Left ventricle myocardium inferior (tissue), 1 donor: ENCODE measurements around the gene NDUFV3. TPM values are rescaled to one million over a fixed set of nuclear protein-coding genes. Genes with fewer than 3 reads are reported as not detected.
A peak's percentile ranks its signal among the peaks of the same experiment; 100 is the strongest.
"Not testable (repeated sequence)": the region's sequence is repeated elsewhere in the genome, so short reads cannot be mapped to it uniquely, and the experiment has no call there.

ENCODE experiments used
- DNase-seq: peaks from one replicate; pipeline ENCODE4 v3.0.0-alpha.2; 2020
- H3K27ac ChIP-seq: fragments of 200-600 bp; replicated peaks from 2 replicates; pipeline ENCODE4 v1.8.0; 2021
- H3K27me3 ChIP-seq: fragments of 200-600 bp; 2 replicates; pipeline ENCODE4 v1.8.0; 2021; ENCODE audit warnings: low read depth
- H3K36me3 ChIP-seq: fragments of 200-600 bp; 2 replicates; pipeline ENCODE4 v1.8.0; 2021
- H3K4me1 ChIP-seq: fragments of 200-600 bp; 2 replicates; pipeline ENCODE4 v1.8.0; 2021
- H3K4me3 ChIP-seq: fragments of 200-600 bp; 2 replicates; pipeline ENCODE4 v1.8.0; 2021; ENCODE audit warnings: mild to moderate bottlenecking, moderate library complexity
- H3K9me3 ChIP-seq: fragments of 200-600 bp; replicated peaks from 2 replicates; pipeline ENCODE4 v1.8.0; 2021
- intact Hi-C: fragments of 100-400 bp; cut with micrococcal nuclease; formaldehyde crosslinking; loops from one replicate; pipeline ENCODE4 v1.11.0; 2022
- total RNA-seq: library from RNA; stranded (reverse); fragmentation: NEBNext Ultra II Directional; extraction: Animal tissue kit (Norgen Biotek cat#: 25700); gene quantifications from one replicate; pipeline ENCODE4 v1.2.1, GENCODE V29; 2021
- TF ChIP-seq, protein P1 (sequence below): fragments of 200-600 bp; IDR thresholded peaks from 2 replicates; pipeline ENCODE4 v1.8.0; 2021; ENCODE audit warnings: antibody characterized with exemption, mild to moderate bottlenecking, borderline replicate concordance
- donor health status: DM: no; HTN: yes; CAD: no; lungs with severe emphysema.

Gene NDUFV3
- total RNA-seq, 1 donor from 2014 or later, result 52.0 TPM

DNA sequence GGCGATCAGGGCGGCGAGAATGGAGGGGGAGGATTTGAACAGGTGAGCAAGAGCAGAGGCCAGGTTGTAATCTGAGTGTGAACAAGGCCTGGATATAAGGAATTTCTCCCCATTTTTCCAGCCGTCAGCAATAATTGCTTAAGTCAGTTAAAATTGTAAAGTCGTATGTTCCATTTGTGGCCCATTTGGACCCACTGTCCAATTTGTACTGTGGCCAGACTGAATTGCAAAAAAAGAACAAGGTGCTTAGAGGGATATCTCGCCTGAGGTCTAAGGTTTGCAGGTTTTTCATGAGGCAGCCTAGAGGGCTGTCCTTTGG lies 31.3 kb downstream of the NDUFV3 start:
- Histone ChIP-seq H3K4me3 (no peak overlapping the region), H3K9me3 (no peaks in the 10 kb centered on the region), H3K27me3 (no peaks in the 10 kb centered on the region), H3K4me1 (peaks cover 10% of the 10 kb centered on the region), H3K27ac (no peak overlapping the region), H3K36me3 (no peaks in the 10 kb centered on the region)
- intact Hi-C loops, result no loop called here
- TF ChIP-seq, protein P1, sequence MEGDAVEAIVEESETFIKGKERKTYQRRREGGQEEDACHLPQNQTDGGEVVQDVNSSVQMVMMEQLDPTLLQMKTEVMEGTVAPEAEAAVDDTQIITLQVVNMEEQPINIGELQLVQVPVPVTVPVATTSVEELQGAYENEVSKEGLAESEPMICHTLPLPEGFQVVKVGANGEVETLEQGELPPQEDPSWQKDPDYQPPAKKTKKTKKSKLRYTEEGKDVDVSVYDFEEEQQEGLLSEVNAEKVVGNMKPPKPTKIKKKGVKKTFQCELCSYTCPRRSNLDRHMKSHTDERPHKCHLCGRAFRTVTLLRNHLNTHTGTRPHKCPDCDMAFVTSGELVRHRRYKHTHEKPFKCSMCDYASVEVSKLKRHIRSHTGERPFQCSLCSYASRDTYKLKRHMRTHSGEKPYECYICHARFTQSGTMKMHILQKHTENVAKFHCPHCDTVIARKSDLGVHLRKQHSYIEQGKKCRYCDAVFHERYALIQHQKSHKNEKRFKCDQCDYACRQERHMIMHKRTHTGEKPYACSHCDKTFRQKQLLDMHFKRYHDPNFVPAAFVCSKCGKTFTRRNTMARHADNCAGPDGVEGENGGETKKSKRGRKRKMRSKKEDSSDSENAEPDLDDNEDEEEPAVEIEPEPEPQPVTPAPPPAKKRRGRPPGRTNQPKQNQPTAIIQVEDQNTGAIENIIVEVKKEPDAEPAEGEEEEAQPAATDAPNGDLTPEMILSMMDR, result no peak
- DNase-seq, result no peak

DNA sequence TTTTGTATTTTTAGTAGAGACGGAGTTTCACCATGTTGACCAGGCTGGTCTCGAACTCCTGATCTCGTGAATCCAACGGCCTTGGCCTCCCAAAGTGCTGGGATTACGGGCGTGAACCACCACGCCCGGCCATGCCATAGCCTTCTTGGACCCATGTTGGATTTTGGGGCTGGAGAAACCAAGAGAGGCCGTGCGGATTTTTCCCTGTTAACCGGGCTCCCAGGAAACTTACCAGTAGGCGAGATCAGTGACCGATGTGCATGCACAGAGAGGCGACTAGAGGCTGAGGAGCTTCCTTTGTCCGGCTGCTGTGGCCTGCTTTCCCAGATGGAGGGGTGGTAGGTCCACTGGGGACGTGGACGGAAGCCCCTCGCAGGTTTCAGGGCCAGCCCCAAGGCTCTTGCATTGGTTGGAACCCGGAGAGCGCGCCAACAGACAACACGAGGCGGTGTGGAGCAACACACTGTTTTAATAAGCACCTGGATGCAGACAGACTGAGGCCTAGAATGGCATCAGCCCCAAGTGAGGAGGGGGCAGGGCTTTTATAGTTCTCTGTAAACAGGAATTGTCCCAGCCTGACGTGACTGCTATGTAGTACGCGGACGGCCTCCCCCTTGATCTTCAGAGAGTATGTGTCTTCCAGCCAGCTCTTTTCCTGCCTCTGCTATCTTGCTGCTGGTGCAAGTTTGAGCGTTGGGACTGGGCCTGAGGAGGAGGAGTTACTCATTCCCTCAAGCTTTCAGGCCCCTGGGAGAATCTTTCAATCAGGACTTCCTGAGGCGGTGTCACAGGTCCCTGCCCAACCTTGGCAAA lies 32.2 kb downstream of the NDUFV3 start, which contains the start of gene ERVH48-1:
TSS of gene ERVH48-1 (minus strand) at position 517 of the 813 bp plus-strand sequence. CDS start 6,624 bp downstream, outside the sequence.
- Histone ChIP-seq H3K36me3 (no peaks in the 10 kb centered on the region), H3K27ac (no peak within 1 kb of the TSS), H3K27me3 (no peaks in the 10 kb centered on the region), H3K4me3 (no peak within 1 kb of the TSS), H3K9me3 (no peaks in the 10 kb centered on the region), H3K4me1 (peaks cover 10% of the 10 kb centered on the region)
- TF ChIP-seq, protein P1, result no peak
- DNase-seq, result no peak
- intact Hi-C loops, result no loop called here

DNA sequence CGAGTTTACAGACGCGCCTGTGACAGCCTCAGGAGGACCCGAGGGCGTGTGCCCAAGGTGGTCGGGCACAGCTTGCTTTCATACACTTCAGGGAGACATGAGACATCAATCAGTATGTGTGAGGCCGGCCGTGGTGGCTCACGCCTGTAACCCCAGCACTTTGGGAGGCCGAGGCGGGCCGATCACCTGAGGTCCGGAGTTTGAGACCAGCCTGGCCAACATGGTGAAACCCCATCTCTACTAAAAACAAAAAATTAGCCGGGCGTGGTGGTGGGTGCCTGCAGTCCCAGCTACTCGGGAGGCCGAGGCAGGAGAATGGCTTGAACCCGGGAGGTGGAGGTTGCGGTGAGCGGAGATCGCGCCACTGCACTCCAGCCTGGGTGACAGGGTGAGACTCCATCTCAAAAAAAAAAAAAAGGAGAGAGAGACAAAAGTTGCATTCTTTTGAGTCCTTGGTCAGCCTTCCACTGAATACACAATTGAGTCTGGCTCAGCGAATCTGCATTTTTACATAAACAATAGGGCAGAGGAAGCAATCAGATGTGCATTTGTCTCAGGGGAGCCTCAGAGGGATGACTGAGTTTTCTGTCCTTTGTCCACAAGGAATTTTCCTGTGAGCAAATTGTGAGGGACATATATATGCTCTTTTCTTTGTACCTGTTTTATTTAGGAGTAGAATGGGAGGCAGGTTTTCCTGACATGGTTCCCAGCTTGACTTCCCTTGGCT lies 34.5 kb downstream of the NDUFV3 start:
- H3K4me1 ChIP-seq, DNase-seq, H3K27ac ChIP-seq, H3K4me3 ChIP-seq, intact Hi-C loops, H3K9me3 ChIP-seq, H3K27me3 ChIP-seq, H3K36me3 ChIP-seq: not testable (repeated sequence)

DNA sequence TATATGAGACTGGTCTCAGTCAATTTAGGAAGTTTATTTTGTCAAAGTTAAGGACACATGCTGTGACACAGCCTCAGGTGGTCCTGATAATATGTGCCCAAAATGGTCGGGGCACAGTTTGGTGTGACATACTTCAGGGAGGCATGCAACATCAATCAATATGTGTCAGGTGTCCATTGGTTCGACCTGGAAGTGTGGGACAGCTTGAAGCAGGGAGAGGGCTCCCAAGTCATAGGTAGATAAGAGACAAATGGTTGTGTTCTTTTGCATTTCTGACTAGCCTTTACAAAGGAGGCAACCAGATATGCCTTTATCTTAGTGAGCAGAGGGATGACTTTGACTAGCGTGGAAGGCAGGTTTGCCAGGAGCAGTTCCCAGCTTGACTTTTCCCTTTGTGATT lies 36.9 kb downstream of the NDUFV3 start:
- intact Hi-C loops, result no loop called here
- no peaks in the 10 kb centered on the region for H3K4me1 ChIP-seq
- no peaks in the 10 kb centered on the region for H3K9me3 ChIP-seq
- DNase-seq, result no peak
- TF ChIP-seq, protein P1, result no peak
- no peaks in the 10 kb centered on the region for H3K36me3 ChIP-seq
- H3K4me3 ChIP-seq, result no peak overlapping the region
- H3K27me3 ChIP-seq, result no peaks in the 10 kb centered on the region
- H3K27ac ChIP-seq, result no peak overlapping the region

DNA sequence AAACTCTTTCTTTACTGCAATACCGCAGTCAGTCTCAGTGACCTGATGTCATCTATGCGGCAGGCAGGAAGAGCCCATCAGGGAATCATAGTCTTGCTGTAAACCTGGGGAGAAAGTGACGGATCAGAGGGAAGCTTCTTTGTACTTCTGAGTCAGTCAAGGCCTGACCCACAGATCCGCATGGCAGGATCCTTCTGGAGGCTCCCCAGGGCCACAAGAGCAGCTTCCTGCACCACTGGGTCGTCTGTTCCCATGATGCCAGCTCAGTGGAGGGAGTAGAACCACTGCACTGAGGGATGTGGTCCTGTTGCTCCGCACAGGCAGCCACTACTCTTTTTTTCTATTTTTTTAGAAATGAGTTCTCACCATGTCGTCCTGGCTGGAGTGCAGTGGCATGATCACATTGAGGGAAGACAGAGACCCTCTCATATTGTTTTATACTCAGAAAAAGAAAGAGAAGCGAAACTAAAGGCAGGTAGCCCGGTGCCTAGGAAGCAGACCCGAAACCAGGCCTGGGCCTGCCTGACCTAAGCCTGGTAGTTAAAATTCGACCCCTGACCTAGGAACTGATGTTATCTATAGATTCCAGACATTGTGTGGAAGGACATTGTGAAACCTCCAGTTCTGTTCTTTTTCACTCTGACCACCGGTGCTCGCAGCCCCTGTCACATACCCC lies 38.6 kb downstream of the NDUFV3 start:
- TF ChIP-seq, protein P1, result no peak
- Histone ChIP-seq H3K27me3 (no peaks in the 10 kb centered on the region), H3K4me3 (no peak overlapping the region), H3K36me3 (peaks cover 3% of the 10 kb centered on the region), H3K27ac (no peak overlapping the region), H3K4me1 (no peaks in the 10 kb centered on the region), H3K9me3 (no peaks in the 10 kb centered on the region)
- no peak for DNase-seq
- intact Hi-C loops, result no loop called here

DNA sequence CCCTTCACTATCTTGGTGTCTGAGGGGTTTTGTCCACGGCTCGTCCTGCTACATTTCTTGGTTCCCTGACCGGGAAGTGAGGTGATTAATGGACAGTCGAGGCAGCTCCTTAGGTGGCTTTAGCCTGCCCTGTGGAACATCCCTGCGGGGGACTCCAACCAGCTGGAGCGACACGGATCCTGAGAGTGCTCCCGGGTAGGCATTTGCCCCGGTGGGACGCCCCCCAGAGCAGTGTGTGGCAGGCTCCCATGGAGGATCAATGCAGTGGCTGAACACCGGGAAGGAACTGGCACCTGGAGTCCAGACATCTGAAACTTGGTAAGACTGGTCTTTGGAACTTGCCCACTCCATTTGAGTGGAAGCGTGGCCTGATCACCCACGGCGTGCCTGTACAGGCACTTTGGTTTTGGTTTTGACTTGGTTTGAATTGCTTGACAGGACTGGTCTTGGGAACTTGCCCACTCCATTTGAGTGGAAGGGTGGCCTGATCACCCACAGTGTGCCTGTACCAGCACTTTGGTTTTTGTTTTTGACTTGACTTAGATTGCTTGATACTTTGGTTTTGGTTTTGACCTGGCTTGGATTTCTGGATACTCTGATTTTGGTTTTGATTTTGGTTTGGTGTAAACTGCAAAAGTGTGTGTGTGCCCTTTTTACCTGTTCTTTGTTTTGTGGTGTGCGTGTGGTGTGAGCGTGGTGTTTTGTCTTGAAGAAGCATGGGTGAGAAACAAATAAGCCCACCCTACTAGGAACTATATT lies 39.4 kb downstream of the NDUFV3 start:
- H3K9me3 ChIP-seq, intact Hi-C loops, H3K36me3 ChIP-seq, H3K4me3 ChIP-seq, H3K27me3 ChIP-seq, H3K4me1 ChIP-seq, H3K27ac ChIP-seq, DNase-seq: not testable (repeated sequence)

DNA sequence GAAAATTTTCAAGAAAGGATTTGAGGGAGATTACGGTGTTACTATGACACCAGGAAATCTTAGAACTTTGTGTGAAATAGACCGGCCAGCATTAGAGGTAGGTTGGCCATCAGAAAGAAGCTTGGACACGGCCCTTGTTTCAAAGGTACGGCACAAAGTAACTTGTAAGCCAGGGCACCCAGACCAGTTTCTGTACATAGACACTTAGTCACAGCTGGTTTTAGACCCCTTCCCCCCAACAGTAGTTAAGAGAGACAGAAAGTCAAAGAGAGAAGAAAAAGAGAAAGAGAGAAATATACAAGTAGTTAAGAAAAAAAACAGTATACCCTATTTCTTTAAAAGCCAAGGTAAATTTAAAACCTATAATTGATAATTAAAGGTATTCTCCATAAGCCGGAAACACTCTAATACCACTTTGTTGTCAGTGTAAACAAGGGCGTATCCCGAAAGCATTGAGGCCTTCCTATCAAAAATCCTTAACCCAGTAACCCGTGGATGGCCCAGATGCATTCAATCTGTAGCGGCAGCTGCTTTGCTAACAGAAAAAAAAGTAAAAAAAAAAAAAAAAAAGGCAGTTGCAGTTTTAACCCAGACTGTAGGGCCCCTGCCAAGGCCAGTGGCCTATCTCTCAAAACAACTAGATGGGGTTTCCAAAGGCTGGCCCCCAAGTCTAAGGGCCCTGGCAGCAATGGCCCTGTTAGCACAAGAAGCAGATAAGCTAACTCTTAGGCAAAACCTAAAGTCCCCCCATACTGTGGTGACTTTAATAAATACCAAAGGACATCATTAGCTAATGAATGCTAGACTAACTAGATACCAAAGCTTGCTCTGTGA lies 40.2 kb downstream of the NDUFV3 start:
- H3K4me1 ChIP-seq, H3K36me3 ChIP-seq, H3K9me3 ChIP-seq, H3K4me3 ChIP-seq, H3K27me3 ChIP-seq, DNase-seq, intact Hi-C loops: not testable (repeated sequence)
- H3K27ac ChIP-seq, result peak overlapping the region; percentile 30

DNA sequence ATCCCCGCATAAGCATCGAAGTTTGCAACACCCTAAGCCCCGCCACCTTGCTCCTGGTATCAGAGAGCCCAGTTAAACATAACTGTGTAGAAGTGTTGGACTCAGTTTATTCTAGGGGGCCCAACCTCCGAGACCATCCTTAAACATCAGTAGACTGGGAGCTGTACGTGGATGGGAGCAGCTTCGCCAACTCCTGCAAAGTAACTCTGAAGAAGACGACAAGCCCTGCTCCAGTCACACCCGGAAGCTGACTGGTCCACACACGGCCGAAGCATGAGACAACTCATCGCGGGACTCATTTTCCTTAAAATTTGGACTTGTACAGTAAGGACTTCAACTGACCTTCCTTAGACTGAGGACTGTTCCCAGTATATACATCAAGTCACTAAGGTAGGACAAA lies 40.9 kb downstream of the NDUFV3 start:
- intact Hi-C loops, H3K27ac ChIP-seq, DNase-seq: not testable (repeated sequence)

More for the DNA sequence above, 40.9 kb downstream of the NDUFV3 start:
- not testable (repeated sequence) for H3K9me3 ChIP-seq, H3K4me1 ChIP-seq, H3K36me3 ChIP-seq, H3K27me3 ChIP-seq, H3K4me3 ChIP-seq
